GM18507 (cell line): ENCODE data around the gene KLRF2.
A peak's percentile ranks its signal among the peaks of the same experiment; 100 is the strongest.

Experiments
- DNase-seq: peaks from one replicate; pipeline ENCODE4 v3.0.0; 2011; ENCODE audit warnings: low read depth; ENCODE audit not compliant: insufficient read length; ENCODE audit errors: extremely low spot score
- FAIRE-seq: peaks from 2 replicates; lab custom pipeline; 2011; peaks lifted over from hg19 to GRCh38; lab: Jason Lieb, UNC

Gene KLRF2

DNA sequence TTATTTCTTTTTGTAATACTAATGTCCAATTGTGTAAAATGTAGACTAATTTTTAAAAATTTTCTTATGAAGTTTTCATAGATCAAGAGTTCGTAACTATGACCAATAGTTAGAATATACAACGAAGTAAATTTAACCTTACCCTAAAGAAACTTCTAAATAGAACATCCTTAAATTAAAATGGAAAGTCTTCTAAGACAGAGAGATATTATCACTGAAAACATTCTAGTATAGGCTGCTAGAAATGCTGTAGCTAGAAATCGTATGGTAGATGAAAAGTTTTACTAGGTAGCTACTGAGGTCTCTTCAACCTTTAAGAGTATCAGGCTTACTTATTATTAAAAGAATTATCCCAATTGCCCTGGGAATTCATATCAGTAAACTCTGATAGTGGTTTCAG lies 50.0 kb downstream of the KLRF2 start:
- DNase-seq (no peak), FAIRE-seq (no peak)

DNA sequence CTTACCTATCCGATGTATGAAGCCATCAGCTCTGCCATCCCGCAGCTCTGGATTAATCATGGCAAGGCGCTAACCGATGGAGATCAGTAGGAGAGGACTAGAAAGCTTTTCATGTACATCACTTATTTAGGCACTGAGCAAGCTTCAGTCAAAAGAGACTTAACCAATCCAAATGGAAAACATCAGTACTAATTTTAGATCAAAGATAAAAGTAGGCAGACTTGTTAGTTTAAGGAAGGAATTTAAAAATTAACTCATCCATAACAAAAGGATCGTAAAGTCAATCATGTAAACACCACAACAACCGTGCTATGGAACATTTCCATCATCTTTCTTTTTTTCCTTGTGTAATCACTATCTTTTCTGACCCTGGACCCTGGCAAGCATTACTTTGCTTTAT lies 51.0 kb downstream of the KLRF2 start, which contains the start of gene CLEC2A:
Gene CLEC2A (minus strand): TSS at position 101 of the 400 bp plus-strand sequence. CDS start 41 bp downstream, at position 60.
- DNase-seq (no peak), FAIRE-seq (no peak)

DNA sequence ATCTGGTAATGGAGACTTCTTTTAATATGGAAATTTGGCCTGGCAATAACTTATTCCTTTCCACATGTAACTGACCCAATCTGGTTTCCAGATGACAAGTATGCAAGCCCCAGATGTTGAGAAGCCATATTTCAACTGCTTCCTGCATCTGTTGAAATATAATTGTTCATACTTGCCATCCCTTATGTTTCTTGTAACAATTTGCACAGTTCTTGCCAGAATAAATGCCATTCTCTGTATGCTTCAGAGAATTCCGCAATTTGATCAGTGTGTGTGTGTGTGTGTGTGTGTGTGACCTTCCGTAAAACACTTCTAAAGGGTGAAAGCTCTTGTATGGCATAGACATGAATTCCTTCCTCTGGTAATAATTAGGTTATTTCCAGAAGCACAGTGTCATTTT lies 52.7 kb downstream of the KLRF2 start:
- FAIRE-seq (no peak), DNase-seq (no peak)

DNA sequence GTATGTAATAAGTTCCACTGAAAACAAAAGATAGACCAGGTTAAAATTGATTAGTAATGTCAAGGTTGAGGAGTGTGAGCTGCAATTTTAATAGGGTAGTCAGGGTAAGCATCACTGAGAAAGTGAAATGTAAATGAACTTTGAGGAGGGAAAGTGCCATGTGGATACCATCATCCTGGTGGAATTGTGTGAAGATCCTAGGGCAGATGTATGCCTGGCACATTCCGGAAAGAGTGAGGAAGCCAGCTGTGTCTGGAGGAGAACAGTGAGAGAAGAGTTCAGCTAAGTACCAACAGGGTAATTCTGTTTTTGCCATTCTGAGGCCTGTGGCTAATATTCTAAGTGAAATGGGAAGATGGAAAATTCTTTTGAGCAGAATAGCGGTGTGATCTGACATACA lies 53.7 kb downstream of the KLRF2 start:
- DNase-seq, result no peak
- FAIRE-seq, result no peak

DNA sequence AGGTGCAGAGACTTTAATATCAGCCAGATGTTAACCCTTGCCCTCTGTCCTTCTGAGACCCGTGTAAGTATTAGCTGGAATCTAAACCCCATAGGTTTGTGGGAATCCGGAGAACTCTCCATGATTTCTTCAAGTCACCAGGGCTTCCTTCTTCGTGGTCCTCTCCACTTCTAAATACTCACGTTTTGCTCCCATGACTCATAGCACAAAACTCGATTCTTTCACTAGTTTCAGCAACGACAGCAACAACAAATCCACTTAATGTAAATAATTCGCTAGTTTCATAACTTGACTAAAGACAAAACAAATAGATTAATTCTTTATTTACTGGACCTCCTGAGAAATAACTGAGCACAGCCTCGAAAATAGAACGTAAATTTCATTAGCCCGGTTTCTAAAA lies 55.3 kb downstream of the KLRF2 start:
- FAIRE-seq (peak; percentile 71), DNase-seq (no peak)

DNA sequence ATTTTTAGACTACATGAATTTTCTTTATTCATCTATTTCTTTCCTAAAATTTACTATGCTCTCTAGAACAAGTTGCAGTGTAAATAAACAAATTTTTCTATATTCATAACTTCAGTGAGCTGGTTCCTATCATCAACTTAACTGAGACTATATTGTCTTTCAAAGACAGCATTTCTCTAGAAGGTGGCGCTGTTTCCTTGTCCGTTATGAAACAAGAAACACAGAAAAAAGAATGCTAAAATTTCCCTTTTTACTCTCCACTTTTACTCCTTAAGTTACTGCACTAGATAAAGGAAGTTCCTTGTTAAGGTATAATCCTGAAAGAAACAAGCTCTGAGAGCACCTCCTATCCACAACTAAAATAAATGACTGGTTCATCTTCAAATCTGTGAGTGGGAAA lies 59.1 kb downstream of the KLRF2 start:
- FAIRE-seq, result peak; percentile 56
- DNase-seq, result no peak

DNA sequence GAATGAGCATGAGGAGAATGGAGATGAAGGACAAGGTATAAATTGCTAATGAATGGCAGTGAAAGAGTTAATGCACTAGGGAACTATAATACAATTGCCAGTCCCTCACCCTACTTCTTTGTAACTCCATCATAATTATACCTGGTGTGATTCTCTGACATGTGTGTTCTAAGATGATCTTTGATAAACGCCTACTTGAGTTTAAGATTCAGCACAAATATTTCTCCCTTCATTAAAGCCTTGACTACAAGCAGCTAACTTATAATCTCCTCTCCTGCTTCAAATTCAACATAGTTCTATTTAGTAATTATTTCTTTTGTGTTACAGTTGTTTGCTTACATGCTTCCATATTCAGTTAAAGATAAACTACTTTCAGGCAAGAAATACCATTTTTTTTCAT lies 60.5 kb downstream of the KLRF2 start:
- FAIRE-seq (no peak), DNase-seq (no peak)

DNA sequence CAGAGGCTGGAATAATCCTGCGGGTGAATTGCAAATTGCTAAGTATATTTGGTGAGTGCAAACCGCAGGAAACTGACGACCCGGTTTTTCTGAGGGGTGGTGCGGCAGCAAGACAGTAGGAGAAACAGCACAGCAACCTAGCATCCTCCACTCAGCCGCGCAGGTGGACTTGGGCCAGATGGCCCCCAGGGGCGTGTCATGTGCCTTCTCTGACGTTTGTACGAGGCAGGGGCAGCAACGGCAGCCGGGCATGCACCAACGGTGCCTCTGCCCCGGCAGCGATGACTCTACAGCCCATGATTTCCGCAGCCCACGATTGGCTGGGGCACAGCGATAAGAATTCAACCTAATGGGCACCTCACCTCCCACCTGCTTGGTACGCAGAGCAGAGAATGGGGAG lies 62.0 kb downstream of the KLRF2 start:
- FAIRE-seq, result peak; percentile 71
- no peak for DNase-seq

DNA sequence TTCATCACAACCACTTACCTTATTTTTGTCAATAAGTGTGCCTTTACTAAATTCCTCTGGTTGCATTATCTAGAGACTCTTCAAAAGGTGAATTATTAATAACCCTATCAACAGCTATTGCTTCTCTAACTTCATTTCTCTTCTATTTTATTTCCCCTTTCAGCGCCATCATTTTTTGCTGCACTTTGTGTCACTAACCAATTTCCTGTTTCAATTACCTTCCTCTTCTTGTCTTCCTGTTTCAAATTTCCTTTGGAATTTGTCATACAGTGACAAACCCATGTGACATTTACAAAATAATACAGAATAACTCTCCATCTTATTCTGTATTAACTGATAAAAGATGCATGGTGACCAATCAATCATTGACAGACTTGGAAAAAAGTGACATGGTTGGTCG lies 63.1 kb downstream of the KLRF2 start:
- DNase-seq (no peak), FAIRE-seq (no peak)
